HG03103 (cell line): ENCODE data around the gene HEXIM2.

Experiments
- ATAC-seq: cut with Tn5 transposase; IDR thresholded peaks from one replicate; pipeline ENCODE4 v1.9.1; 2021; ENCODE audit warnings: low read depth; ENCODE audit not compliant: unreplicated experiment

HEXIM2 gene

GRCh38 chr17:45162025-45162687, 481 bp downstream of the HEXIM2 start:
- no peak for ATAC-seq

- ATAC-seq: no peak
Measured at GRCh38 chr17:45164734-45165269, 3.1 kb downstream of the HEXIM2 start.

DNA sequence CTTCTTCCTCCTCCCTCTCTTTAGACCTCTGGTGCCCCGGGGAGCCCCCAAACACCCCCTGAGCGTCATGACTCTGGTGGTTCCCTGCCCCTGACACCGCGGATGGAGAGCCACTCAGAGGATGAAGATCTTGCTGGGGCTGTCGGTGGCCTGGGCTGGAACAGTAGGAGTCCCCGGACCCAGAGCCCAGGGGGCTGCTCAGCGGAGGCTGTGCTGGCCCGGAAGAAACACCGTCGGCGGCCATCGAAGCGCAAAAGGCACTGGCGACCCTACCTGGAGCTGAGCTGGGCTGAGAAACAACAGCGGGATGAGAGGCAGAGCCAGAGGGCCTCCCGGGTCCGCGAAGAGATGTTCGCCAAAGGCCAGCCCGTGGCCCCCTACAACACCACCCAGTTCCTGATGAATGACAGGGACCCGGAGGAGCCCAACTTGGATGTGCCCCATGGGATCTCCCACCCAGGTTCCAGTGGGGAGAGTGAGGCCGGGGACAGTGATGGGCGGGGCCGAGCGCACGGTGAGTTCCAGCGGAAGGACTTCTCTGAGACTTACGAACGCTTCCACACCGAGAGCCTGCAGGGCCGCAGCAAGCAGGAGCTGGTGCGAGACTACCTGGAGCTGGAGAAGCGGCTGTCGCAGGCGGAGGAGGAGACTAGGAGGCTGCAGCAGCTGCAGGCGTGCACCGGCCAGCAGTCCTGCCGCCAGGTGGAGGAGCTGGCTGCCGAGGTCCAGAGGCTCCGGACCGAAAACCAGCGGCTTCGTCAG, 7.5 kb downstream of the HEXIM2 start:
- no peak for ATAC-seq

- ATAC-seq: no peak
Measured at GRCh38 chr17:45170280-45170930, 8.7 kb downstream of the HEXIM2 start.

DNA sequence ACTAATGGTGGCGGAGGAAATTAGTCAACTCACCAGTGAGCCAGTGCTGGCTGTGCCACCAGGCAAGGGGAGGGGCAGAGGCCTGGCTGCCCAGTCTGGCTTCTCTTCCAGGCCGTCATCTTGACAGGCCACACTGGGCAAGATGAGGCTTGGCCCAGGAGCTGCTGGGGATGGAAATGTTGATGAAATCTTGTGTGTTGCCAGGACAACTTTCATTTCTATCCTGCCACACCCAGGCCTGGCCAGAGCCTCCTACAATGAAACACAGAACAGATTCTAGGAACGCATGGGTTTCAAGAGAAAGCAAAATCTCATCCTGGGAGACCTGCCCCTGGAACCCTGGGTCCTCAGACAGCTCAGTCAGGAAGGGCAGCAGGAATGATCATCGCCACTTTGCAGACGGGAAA, 9.3 kb downstream of the HEXIM2 start:
- no peak for ATAC-seq

DNA sequence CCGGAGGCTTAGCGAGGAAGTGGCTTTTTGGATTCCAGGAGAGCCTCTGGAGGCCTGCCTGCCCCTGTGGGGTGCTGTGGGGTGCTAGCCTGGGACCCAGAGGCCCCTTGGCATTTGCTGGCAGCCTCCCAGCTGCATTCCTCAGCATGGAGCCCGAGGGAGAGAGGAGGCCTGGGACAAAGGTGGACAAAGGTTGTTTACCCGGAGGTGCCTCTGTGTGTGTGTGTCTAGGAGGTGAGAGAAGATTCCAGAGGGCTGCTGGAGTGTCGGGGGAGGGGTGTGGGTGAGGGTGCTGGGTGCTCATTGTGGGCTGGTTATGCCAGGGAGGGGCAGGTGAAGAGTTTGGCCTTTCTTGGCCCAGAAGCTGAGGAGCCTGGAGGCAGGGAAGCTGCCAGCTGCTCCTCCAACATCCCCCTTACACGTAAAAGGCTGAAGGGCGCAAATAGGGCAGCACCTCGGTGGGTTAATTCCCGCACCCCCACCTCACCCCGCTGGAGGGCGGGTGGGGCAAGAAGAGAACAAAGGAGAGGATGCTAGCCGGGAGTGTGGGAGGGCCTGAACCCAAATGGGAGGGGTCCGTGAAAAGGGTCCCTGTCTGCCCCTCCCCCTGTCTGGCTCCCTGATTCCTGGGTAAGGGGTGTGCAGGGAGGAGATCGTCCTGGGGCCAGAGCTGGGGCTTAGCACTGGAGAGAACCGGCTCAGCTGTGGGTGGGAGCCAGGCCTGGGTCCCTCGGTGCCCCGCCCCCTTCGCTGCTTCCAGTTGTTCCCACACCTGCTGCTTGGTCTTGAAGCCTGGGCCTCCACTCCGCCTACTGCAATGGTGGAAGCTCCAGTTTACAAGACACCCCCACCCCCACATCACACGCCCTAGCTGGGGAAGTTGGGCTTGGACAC, 9.9 kb downstream of the HEXIM2 start:
- ATAC-seq: no peak

DNA sequence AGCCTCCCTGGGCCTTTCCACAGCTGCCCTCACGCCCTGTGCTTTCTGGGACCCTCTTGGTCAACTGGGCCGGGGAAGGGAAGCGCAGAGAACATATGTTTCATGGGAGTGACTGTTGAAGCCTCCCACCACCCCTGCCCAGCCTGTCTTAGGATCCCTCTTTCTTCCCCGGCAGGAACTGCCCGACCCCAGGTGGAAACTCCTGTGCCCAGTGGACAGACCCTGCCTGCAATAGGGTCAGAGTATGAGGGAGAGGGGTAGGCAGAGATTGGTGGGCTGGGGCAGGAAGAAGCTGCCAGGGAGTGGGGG, 10.5 kb downstream of the HEXIM2 start:
- no peak for ATAC-seq

DNA sequence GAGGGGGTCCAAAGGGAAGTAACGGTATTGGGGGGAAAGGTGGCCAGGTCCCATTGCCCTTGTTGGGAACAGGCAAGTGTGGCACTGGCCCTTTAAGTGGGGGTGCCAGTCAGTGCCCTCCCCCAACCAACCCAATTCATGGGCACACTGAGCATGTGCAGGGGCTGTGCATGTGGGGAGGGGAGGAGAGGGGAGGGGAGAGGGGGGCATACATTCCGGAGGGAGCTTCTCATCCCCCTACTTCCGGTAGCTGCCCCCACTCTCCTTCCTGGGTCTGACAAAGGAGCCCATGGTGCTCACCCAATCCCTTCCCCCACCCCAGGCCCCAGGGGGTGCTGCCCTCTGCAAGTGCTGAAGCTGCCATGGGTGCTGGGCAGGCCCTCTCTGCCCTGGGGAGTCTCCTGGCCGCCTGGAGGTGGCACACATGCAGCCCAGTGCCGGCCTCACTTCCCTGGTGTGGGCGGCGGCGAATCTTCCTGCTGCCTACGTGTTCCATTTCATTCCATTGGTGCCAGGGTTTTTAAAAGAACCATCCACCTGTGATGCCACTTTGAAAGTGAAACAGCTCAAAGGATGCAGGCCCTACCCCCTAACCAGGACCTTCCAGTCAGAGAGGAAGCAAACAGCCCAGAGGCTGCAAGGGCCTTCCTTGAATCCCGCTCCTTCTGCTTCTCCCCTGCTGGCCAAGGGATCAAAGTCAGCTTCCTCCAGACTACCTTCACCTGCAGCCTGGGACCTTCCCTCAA, 11.0 kb downstream of the HEXIM2 start:
- no peak for ATAC-seq

GRCh38 chr17:45175759-45176115, 14.1 kb downstream of the HEXIM2 start:
- no peak for ATAC-seq

DNA sequence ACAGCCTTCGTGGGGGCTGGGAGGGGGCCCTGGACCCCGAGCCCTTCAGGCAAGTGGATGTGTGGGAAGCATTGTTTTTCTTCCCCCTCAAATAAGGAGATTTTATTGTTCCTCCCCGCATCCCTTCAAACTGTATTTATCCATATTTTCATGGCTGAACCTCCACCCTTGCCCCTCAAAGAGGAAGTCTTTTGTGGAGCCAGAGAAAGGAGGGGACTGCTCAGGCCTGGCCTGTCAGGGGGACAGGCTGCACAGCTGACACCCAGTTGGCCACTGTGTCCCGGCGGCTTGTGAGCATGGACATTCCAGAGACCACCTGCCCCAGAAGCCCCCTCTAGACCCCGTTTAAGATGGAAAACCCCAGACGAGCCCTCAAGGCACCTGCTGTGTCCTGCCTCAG, 15.9 kb downstream of the HEXIM2 start:
- ATAC-seq: no peak

GRCh38 chr17:45184144-45184543, 22.5 kb downstream of the HEXIM2 start:
- no peak for ATAC-seq

GRCh38 chr17:45186801-45187354, 25.2 kb downstream of the HEXIM2 start:
- no peak for ATAC-seq

GRCh38 chr17:45189009-45189408, 27.3 kb downstream of the HEXIM2 start:
- no peak for ATAC-seq

- no peak for ATAC-seq
Measured at GRCh38 chr17:45190503-45191255, 29.0 kb downstream of the HEXIM2 start.

- no peak for ATAC-seq
Measured at GRCh38 chr17:45195424-45195823, 33.7 kb downstream of the HEXIM2 start.

- ATAC-seq: no peak
Measured at GRCh38 chr17:45197108-45197507, 35.4 kb downstream of the HEXIM2 start.

DNA sequence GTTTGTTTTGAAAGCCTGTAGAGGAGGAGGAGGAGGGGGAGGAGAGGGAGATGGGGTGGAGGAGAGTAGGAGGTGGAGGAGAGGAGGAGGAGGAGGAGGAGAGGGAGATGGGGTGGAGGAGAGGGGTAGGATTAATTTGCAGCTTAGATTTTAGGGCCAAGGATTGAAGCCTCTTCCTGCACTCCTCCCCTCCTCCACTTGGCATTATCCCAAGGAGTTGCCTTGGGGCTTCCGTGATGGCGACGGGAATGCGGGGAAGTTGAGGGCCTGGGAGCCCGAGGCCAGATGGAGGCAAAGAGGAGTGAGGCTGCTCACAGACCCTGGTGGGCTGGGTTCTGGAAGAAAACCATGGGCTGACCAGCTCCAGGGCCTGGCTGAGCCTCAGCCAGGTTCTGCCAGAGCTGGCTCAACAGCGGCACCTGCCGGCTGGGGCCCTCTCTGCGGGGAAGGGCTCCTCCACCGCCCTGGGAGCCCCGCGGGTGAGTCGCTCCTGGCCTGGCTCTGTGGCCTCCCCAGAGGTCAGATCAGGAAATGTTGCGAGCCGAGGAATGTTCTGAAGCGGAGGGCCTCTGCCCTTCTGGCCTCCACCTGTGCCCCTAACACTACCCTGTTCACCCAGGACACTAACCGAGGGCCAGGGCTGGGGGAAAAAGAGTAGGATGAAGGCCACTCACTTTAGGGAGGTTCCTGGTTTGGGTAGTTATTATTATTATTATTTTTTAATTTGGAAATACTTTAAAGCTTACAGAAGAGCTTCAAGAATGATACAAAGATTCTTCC, 36.1 kb downstream of the HEXIM2 start:
- peak; percentile 54 for ATAC-seq

- no peak for ATAC-seq
Measured at GRCh38 chr17:45200701-45201100, 39.0 kb downstream of the HEXIM2 start.
